DMS114 treated with DMSO at 0.1 percent for 48 hours (cell line): ENCODE data around the gene SUGCT.

ENCODE experiments used
- DNase-seq: peaks from one replicate; lab custom pipeline; 2025; ENCODE audit not compliant: unreplicated experiment; lab: John Stamatoyannopoulos, UW

SUGCT gene

GRCh38 chr7:40802497-40802896 lies 667.7 kb downstream of the SUGCT start:
- DNase-seq, result no peak

GRCh38 chr7:40804477-40805215 lies 669.8 kb downstream of the SUGCT start:
- no peak for DNase-seq

- DNase-seq, result no peak
Measured at GRCh38 chr7:40805361-40805760, 670.6 kb downstream of the SUGCT start.

GRCh38 chr7:40808378-40808942 lies 673.7 kb downstream of the SUGCT start:
- no peak for DNase-seq

- DNase-seq, result no peak
Measured at GRCh38 chr7:40810274-40810673, 675.5 kb downstream of the SUGCT start.

- no peak for DNase-seq
Measured at GRCh38 chr7:40811666-40812065, 676.9 kb downstream of the SUGCT start.

GRCh38 chr7:40815022-40815421 lies 680.2 kb downstream of the SUGCT start:
- DNase-seq, result no peak

GRCh38 chr7:40815512-40815911 lies 680.7 kb downstream of the SUGCT start:
- DNase-seq, result no peak

GRCh38 chr7:40822861-40823260 lies 688.1 kb downstream of the SUGCT start:
- no peak for DNase-seq

GRCh38 chr7:40824461-40824860 lies 689.7 kb downstream of the SUGCT start:
- DNase-seq, result no peak

GRCh38 chr7:40826411-40827221 lies 691.8 kb downstream of the SUGCT start:
- DNase-seq, result no peak

- no peak for DNase-seq
Measured at GRCh38 chr7:40827222-40828085, 692.6 kb downstream of the SUGCT start.

- no peak for DNase-seq
Measured at GRCh38 chr7:40828686-40829600, 694.1 kb downstream of the SUGCT start.

- DNase-seq, result no peak
Measured at GRCh38 chr7:40833191-40833887, 698.5 kb downstream of the SUGCT start.

- no peak for DNase-seq
Measured at GRCh38 chr7:40833888-40834234, 699.1 kb downstream of the SUGCT start.

- DNase-seq, result no peak
Measured at GRCh38 chr7:40836218-40836617, 701.4 kb downstream of the SUGCT start.

GRCh38 chr7:40839881-40840280 lies 705.1 kb downstream of the SUGCT start:
- no peak for DNase-seq

GRCh38 chr7:40840990-40841389 lies 706.2 kb downstream of the SUGCT start:
- DNase-seq, result no peak

- no peak for DNase-seq
Measured at GRCh38 chr7:40842641-40843040, 707.8 kb downstream of the SUGCT start.
